Measurements from ENCODE around the gene SYN1. TPM values are rescaled to one million over a fixed set of nuclear protein-coding genes. Genes with fewer than 3 reads are reported as not detected.

The SYN1 gene
- polyA plus RNA-seq, 1 of the 3 experiments (the other 2 are of a cell fraction) = 0.08 TPM

DNA sequence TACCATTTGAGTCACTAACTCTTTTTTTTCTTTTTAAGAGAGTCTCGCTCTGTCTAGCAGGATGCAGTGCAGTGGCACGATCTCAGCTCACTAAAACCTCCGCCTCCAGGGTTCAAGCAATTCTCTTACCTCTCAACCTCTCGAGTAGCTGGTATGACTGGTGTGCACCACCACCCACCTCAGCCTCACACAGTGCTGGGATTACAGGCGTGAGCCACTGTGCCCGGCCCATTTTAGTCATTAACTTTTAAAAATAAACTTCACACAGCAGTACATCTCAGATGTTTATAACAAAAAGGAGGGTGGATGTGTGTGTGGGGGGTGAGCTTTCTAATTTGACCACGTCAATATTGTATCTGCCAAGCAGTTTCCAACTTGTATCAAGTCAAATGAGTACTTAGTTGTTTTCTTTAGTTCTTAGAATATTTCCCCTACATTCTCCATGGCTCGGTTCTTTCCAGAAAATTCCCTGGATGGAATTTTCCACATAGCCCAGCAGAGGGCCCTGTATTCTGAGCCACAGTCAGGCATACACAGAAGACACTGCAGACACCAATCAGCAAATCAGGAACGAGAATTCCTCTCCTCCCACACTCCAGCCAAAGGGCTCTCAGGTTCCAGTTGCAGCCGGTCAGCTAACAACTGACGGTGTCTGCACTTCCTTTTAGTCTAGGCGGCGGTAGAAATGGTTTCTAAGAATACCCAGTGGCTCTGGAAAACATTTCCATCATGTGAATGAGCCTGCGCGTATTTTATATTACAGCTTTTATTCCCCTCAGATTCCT lies 78.7 kb downstream of the SYN1 start (continued):
- TF ChIP-seq GABPA (IDR thresholded peaks at IDR 0.05; ENCODE audit: low read depth) = no peak
- TF ChIP-seq, protein P1, sequence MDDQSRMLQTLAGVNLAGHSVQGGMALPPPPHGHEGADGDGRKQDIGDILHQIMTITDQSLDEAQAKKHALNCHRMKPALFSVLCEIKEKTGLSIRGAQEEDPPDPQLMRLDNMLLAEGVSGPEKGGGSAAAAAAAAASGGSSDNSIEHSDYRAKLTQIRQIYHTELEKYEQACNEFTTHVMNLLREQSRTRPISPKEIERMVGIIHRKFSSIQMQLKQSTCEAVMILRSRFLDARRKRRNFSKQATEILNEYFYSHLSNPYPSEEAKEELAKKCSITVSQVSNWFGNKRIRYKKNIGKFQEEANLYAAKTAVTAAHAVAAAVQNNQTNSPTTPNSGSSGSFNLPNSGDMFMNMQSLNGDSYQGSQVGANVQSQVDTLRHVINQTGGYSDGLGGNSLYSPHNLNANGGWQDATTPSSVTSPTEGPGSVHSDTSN (IDR thresholded peaks at IDR 0.05) = no peak
- TF ChIP-seq FOSL2 (IDR thresholded peaks at IDR 0.05; ENCODE audit: borderline replicate concordance, low read depth) = no peak
- TF ChIP-seq, protein P2, sequence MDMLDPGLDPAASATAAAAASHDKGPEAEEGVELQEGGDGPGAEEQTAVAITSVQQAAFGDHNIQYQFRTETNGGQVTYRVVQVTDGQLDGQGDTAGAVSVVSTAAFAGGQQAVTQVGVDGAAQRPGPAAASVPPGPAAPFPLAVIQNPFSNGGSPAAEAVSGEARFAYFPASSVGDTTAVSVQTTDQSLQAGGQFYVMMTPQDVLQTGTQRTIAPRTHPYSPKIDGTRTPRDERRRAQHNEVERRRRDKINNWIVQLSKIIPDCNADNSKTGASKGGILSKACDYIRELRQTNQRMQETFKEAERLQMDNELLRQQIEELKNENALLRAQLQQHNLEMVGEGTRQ (IDR thresholded peaks at IDR 0.05; ENCODE audit: borderline replicate concordance, low read depth, low read length) = no peak
- TF ChIP-seq SIN3A (IDR thresholded peaks at IDR 0.05; ENCODE audit: borderline replicate concordance, low read depth, low read length) = no peak
- TF ChIP-seq RCOR1 (IDR thresholded peaks at IDR 0.05; ENCODE audit: low read length) = no peak
- TF ChIP-seq MEF2A (IDR thresholded peaks at IDR 0.05; ENCODE audit: borderline replicate concordance, low read depth) = no peak
- TF ChIP-seq RAD21 (IDR thresholded peaks at IDR 0.05; ENCODE audit: low read length) = peak; percentile 70
- TF ChIP-seq FOXJ3 (CRISPR knock-in tag; IDR thresholded peaks at IDR 0.05) = no peak
- no peak for TF ChIP-seq NFIC (IDR thresholded peaks at IDR 0.05; ENCODE audit: borderline replicate concordance)
- TF ChIP-seq JUND (IDR thresholded peaks at IDR 0.05) = no peak

DNA sequence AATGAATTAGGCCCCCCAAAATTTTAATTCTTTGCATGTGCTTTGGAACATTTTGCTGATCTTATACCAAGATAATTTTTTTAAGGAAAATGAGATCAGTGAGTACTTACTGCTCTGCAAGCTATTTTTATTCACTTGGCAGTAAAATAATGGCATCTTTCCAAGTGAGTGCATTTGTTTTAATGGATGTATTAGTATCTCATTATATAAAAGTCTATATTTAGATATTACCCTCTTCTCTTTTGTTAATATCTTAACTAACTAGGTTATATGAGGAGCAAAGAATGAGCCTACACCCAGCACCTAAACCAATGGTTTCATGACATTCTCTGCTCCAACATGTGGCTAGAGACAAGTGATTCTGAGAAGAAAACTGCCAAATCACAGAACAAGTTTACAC lies 79.8 kb downstream of the SYN1 start:
- Histone ChIP-seq H3K79me2 (ENCODE audit: insufficient read depth) (no peaks in the 10 kb centered on the region), H3K27me3 (ENCODE audit: insufficient read depth) (no peaks in the 10 kb centered on the region), H2AFZ (ENCODE audit: low read depth) (no peak overlapping the region), H3K9ac (no peak overlapping the region), H3K36me3 (replicated peaks in 1 of 2; ENCODE audit: control insufficient read depth in 1 of 2, insufficient read depth in 2 of 2, low read length in 1 of 2) (no peaks in the 10 kb centered on the region), H3K27ac (ENCODE audit: low read depth in 2 of 2, low read length in 1 of 2) (no peak overlapping the region), H3K9me3 (no peaks in the 10 kb centered on the region), H3F3A (replicated peaks; ENCODE audit: insufficient read depth) (peaks cover 8% of the 10 kb centered on the region), H3K4me2 (no peak overlapping the region), H3K9me2 (no peaks in the 10 kb centered on the region), H4K20me1 (ENCODE audit: insufficient read depth) (no peaks in the 10 kb centered on the region), H3K4me1 (ENCODE audit: control insufficient read depth in 1 of 2, insufficient read depth in 2 of 2, low read depth in 1 of 2, low read length in 1 of 2) (peaks cover 0 to 6% of the 10 kb centered on the region in 2 experiments; a peak in 1 of 4 replicates), H3K4me3 (ENCODE audit: low read depth in 2 of 2, low read length in 1 of 2) (no peak overlapping the region)
- ChIA-PET POLR2A (no interaction called here), CTCF (interaction anchor here (1.3 to 5.1 kb wide), 6 partner anchors 16 to 487 kb away, joined by 3 to 44 read pairs (median 9); partner anchors contain the start of gene SYN1)
- TF ChIP-seq, protein P3, sequence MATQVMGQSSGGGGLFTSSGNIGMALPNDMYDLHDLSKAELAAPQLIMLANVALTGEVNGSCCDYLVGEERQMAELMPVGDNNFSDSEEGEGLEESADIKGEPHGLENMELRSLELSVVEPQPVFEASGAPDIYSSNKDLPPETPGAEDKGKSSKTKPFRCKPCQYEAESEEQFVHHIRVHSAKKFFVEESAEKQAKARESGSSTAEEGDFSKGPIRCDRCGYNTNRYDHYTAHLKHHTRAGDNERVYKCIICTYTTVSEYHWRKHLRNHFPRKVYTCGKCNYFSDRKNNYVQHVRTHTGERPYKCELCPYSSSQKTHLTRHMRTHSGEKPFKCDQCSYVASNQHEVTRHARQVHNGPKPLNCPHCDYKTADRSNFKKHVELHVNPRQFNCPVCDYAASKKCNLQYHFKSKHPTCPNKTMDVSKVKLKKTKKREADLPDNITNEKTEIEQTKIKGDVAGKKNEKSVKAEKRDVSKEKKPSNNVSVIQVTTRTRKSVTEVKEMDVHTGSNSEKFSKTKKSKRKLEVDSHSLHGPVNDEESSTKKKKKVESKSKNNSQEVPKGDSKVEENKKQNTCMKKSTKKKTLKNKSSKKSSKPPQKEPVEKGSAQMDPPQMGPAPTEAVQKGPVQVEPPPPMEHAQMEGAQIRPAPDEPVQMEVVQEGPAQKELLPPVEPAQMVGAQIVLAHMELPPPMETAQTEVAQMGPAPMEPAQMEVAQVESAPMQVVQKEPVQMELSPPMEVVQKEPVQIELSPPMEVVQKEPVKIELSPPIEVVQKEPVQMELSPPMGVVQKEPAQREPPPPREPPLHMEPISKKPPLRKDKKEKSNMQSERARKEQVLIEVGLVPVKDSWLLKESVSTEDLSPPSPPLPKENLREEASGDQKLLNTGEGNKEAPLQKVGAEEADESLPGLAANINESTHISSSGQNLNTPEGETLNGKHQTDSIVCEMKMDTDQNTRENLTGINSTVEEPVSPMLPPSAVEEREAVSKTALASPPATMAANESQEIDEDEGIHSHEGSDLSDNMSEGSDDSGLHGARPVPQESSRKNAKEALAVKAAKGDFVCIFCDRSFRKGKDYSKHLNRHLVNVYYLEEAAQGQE (IDR thresholded peaks at IDR 0.05; ENCODE audit: low read depth, low read length) = no peak
- TF ChIP-seq EZH2phosphoT487 (IDR thresholded peaks at IDR 0.05; ENCODE audit: borderline replicate concordance, low read depth) (no peak), RAD21 (IDR thresholded peaks at IDR 0.05; ENCODE audit: low read length) (no peak), SIN3A (IDR thresholded peaks at IDR 0.05; ENCODE audit: borderline replicate concordance, low read depth, low read length) (no peak), TAF1 (IDR thresholded peaks at IDR 0.05; ENCODE audit: borderline replicate concordance, low read depth, low read length) (no peak)
- no peak for DNase-seq
